Endothelial cell of umbilical vein (primary cell): ENCODE results near the gene MAPK8IP2. TPM values are rescaled to one million over a fixed set of nuclear protein-coding genes. Genes with fewer than 3 reads are reported as not detected.

Experiments used
- BruUV-seq: library from RNA; stranded (reverse); fragments of 400-500 nt; replicated peaks from 2 replicates; lab custom pipeline; 2021; lab: Mats Ljungman, UMichigan
- CTCF ChIA-PET: fragments of 300-600, 350-600 bp; sonication (Branson Sonifier 250); formaldehyde crosslinking; loops from one replicate; lab custom pipeline; 2021; ENCODE audit warnings: antibody characterized with exemption, inconsistent platforms; lab: Charles Lee
- POLR2A ChIA-PET: fragments of 300-600, 350-600 bp; sonication (Branson Sonifier 250); formaldehyde crosslinking; loops from one replicate; lab custom pipeline; 2021; ENCODE audit warnings: antibody characterized with exemption, inconsistent platforms; lab: Charles Lee
- DNase-seq: peaks from one replicate; pipeline ENCODE4 v3.0.0-alpha.2; 2011; ENCODE audit warnings: low read depth, low spot score
- FAIRE-seq: peaks from 2 replicates; lab custom pipeline; 2011; peaks lifted over from hg19 to GRCh38; lab: Jason Lieb, UNC
- H2AFZ ChIP-seq: 2 replicates; pipeline ENCODE4 v1.6.0; 2012; ENCODE audit warnings: low read depth, low read length, control low read depth, inconsistent platforms
- H3K27ac ChIP-seq: 2 replicates; pipeline ENCODE4 v1.5.1; 2011; ENCODE audit warnings: low read depth, mild to moderate bottlenecking, control low read depth, low read length, moderate library complexity; ENCODE audit not compliant: insufficient read depth
- H3K27me3 ChIP-seq, 2 experiments: 2 replicates each; pipeline versions ENCODE4 v1.6.0 to v1.6.1; 2011; ENCODE audit warnings: low read length in 2 of 2, mixed read lengths in 1 of 2; ENCODE audit not compliant: control insufficient read depth in 2 of 2, insufficient read depth in 2 of 2
- H3K36me3 ChIP-seq, 2 experiments: 2 replicates in 1 of 2; 3 replicates in 1 of 2; pipeline ENCODE4 v1.5.1; 2011; ENCODE audit warnings: low read length in 2 of 2, mild to moderate bottlenecking in 1 of 2, moderate library complexity in 1 of 2; ENCODE audit not compliant: control insufficient read depth in 2 of 2, insufficient read depth in 2 of 2; ENCODE audit errors: extremely low read depth in 1 of 2
- H3K4me1 ChIP-seq: 3 replicates; pipeline ENCODE4 v1.5.1; 2011; ENCODE audit warnings: mild to moderate bottlenecking, low read length; ENCODE audit not compliant: control insufficient read depth, insufficient read depth; ENCODE audit errors: extremely low read depth
- H3K4me2 ChIP-seq: 2 replicates; pipeline ENCODE4 v1.6.1; 2011; ENCODE audit warnings: low read length, control low read depth, mixed read lengths; ENCODE audit not compliant: insufficient read depth
- H3K4me3 ChIP-seq, 3 experiments: fragments of 200-600 bp in 1 of 3; sonication (generic), shearing (Covaris generic) in 1 of 3; replicated peaks in 1 of 3; 2 replicates each; pipeline ENCODE4 v1.5.1; 2011 to 2016; ENCODE audit warnings: control low read depth in 3 of 3, low read length in 3 of 3, mild to moderate bottlenecking in 2 of 3, inconsistent platforms in 1 of 3, low read depth in 1 of 3, moderate library complexity in 1 of 3; ENCODE audit not compliant: insufficient read depth in 1 of 3
- H3K79me2 ChIP-seq: 2 replicates; pipeline ENCODE4 v1.6.0; 2012; ENCODE audit warnings: low read length, inconsistent platforms; ENCODE audit not compliant: control insufficient read depth, insufficient read depth
- H3K9ac ChIP-seq: replicated peaks from 2 replicates; pipeline ENCODE3; 2011; ENCODE audit warnings: low read length, control low read depth; ENCODE audit not compliant: insufficient read depth; ENCODE audit errors: extremely low read depth
- H3K9me1 ChIP-seq: replicated peaks from 3 replicates; pipeline ENCODE4 v1.6.0; 2011; ENCODE audit warnings: mild to moderate bottlenecking, low read length; ENCODE audit not compliant: control insufficient read depth, insufficient read depth; ENCODE audit errors: extremely low read depth
- H3K9me3 ChIP-seq: replicated peaks from 2 replicates; pipeline ENCODE4 v1.5.1; 2012; ENCODE audit warnings: low read length, inconsistent platforms; ENCODE audit not compliant: control insufficient read depth, insufficient read depth
- H4K20me1 ChIP-seq: replicated peaks from 2 replicates; pipeline ENCODE3; 2011; ENCODE audit warnings: mild to moderate bottlenecking, low read length; ENCODE audit not compliant: control insufficient read depth, insufficient read depth; ENCODE audit errors: extremely low read depth
- EZH2 ChIP-seq: IDR thresholded peaks from 2 replicates; pipeline ENCODE4 v1.6.1; 2012; ENCODE audit warnings: borderline replicate concordance, low read depth, mild to moderate bottlenecking, moderate library complexity, low read length, inconsistent platforms; ENCODE audit not compliant: severe bottlenecking
- FOS ChIP-seq: IDR thresholded peaks from 2 replicates; pipeline ENCODE4 v1.6.1; 2011; ENCODE audit warnings: mild to moderate bottlenecking, low read length, moderate library complexity, borderline replicate concordance; ENCODE audit not compliant: insufficient read depth
- JUN ChIP-seq: IDR thresholded peaks from 2 replicates; pipeline ENCODE4 v1.6.1; 2011; ENCODE audit warnings: borderline replicate concordance, low read depth; ENCODE audit not compliant: insufficient read length, insufficient read depth
- MYC ChIP-seq: IDR thresholded peaks from one replicate; pipeline ENCODE4 v1.6.1; 2011; ENCODE audit warnings: mild to moderate bottlenecking, low read depth, low read length
- POLR2A ChIP-seq: IDR thresholded peaks from 2 replicates; pipeline ENCODE4 v1.6.1; 2012; ENCODE audit warnings: low read depth, mild to moderate bottlenecking, control low read depth, low read length
- dilution Hi-C: fragments of 300-500 bp; cut with MboI; formaldehyde crosslinking; loops from one replicate; pipeline ENCODE4 v1.15.0; 2019; ENCODE audit warnings: low sequenced_read_pairs; ENCODE audit not compliant: extremely low pct_ligation_motif_present
- intact Hi-C: fragments of 100-400 bp; cut with micrococcal nuclease; formaldehyde crosslinking; loops from one replicate; pipeline ENCODE4 v1.10.0; 2022
- polyA plus RNA-seq, 4 experiments: library from polyadenylated mRNA; depleted of rRNA in 3 of 4; stranded (reverse) in 3 of 4; unstranded in 1 of 4; fragments of >200 nt; gene quantifications; 2 replicates each; pipeline versions ENCODE4 v1.2.1 to v1.2.3, GENCODE V29; 2011 to 2012; ENCODE audit warnings: missing spikeins in 1 of 4
- total RNA-seq: library from RNA; stranded (reverse); gene quantifications from 2 replicates; pipeline ENCODE4 v1.2.3, GENCODE V29; 2021
- TF ChIP-seq, protein P1 (sequence below), 2 donors: IDR thresholded peaks; 1 replicate in 1 of 2; 2 replicates in 1 of 2; pipeline ENCODE4 v1.5.1; 2011; ENCODE audit warnings: low read length in 2 of 2, mild to moderate bottlenecking in 2 of 2, moderate library complexity in 2 of 2, control low read depth in 1 of 2, inconsistent platforms in 1 of 2, low read depth in 1 of 2; ENCODE audit not compliant: insufficient read depth in 1 of 2; ENCODE audit errors: extremely low read depth in 1 of 2
- TF ChIP-seq, protein P2 (sequence below): IDR thresholded peaks from 2 replicates; pipeline ENCODE4 v1.6.1; 2011; ENCODE audit not compliant: insufficient read depth, insufficient read length

MAPK8IP2 gene
- total and polyA plus RNA-seq, 2 donors (not counting 3 experiments of a cell fraction or from before 2014, with no cell fraction given): 0.21 to 0.31 TPM

DNA sequence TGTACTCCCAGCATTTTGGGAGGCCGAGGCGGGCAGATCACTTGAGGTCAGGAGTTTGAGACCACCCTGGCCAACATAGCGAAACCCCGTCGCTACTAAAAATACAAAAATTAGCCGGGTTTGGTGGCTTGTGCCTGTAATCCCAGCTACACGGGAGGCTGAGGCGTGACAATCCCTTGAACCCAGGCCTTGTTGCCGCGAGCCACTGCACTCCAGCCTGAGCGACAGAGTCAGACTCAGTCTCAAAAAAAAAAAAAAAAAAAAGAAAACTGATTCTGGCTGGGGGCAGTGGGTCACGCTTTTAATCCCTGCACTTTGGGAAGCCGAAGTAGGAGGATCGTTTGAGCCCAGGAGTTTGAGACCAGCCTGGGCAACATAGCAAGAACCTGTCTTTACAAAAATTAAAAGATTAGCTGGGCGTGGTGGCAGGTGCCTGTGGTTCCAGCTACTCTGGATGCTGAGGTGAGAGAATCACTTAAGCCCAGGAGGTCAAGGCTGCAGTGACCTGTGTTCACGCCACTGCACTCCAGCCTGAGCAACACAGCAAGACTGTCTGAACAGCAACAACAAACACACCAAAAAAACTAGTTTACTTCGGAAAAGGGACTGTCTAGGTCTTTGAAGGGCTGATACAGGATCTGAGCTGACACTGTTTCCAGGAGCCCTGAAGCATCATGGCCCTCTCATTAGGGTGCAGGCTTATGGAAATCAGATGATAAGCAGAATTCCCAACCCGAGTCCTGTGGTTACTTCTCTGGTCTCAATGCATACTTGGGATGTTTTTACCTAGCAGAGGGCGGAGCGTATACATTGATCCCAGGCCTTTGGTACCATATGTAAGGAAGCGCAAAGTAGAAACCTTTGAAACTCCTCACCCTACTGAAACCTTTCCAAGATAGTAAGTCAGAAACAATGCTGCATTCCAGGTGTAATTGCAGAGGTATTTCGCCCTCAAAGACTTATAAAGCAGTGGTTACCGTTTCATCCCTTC lies 16.2 kb upstream of the MAPK8IP2 start:
- intact Hi-C loops (no loop called here), dilution Hi-C loops (no loop called here)
- ChIA-PET POLR2A (no interaction called here), CTCF (no interaction called here)
- Histone ChIP-seq H2AFZ (no peak overlapping the region), H3K36me3 (peaks cover 0 to 3% of the 10 kb centered on the region in 2 experiments), H4K20me1 (no peaks in the 10 kb centered on the region), H3K9me1 (no peaks in the 10 kb centered on the region), H3K27ac (no peak overlapping the region), H3K79me2 (peaks cover 8% of the 10 kb centered on the region), H3K9ac (no peak overlapping the region), H3K4me3 (no peak overlapping the region), H3K4me2 (no peak overlapping the region), H3K4me1 (peaks cover 13% of the 10 kb centered on the region), H3K27me3 (peaks cover 0 to 2% of the 10 kb centered on the region in 2 experiments), H3K9me3 (no peaks in the 10 kb centered on the region)
- TF ChIP-seq, protein P1, sequence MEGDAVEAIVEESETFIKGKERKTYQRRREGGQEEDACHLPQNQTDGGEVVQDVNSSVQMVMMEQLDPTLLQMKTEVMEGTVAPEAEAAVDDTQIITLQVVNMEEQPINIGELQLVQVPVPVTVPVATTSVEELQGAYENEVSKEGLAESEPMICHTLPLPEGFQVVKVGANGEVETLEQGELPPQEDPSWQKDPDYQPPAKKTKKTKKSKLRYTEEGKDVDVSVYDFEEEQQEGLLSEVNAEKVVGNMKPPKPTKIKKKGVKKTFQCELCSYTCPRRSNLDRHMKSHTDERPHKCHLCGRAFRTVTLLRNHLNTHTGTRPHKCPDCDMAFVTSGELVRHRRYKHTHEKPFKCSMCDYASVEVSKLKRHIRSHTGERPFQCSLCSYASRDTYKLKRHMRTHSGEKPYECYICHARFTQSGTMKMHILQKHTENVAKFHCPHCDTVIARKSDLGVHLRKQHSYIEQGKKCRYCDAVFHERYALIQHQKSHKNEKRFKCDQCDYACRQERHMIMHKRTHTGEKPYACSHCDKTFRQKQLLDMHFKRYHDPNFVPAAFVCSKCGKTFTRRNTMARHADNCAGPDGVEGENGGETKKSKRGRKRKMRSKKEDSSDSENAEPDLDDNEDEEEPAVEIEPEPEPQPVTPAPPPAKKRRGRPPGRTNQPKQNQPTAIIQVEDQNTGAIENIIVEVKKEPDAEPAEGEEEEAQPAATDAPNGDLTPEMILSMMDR (IDR thresholded peaks at IDR 0.05; ENCODE audit: extremely low read depth in 1 of 2, insufficient read depth in 1 of 2, low read depth in 1 of 2, low read length in 2 of 2): no peak
- TF ChIP-seq POLR2A (no peak), EZH2 (no peak), MYC (no peak), FOS (no peak), JUN (no peak)
- TF ChIP-seq, protein P2, sequence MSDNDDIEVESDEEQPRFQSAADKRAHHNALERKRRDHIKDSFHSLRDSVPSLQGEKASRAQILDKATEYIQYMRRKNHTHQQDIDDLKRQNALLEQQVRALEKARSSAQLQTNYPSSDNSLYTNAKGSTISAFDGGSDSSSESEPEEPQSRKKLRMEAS: no peak
- DNase-seq (no peak), FAIRE-seq (no peak)
- BruUV-seq: no TSS peak
